CD14-positive monocyte (primary cell): ENCODE measurements around the gene HEATR1. TPM values are rescaled to one million over a fixed set of nuclear protein-coding genes. Genes with fewer than 3 reads are reported as not detected.

Experiments
- DNase-seq, 3 donors: peaks; one replicate each; pipeline ENCODE4 v3.0.0-alpha.2; 2011 to 2022
- H2AFZ ChIP-seq: 2 replicates; pipeline ENCODE4 v1.6.0; 2012; ENCODE audit warnings: mild to moderate bottlenecking, low read depth, low read length, inconsistent platforms; ENCODE audit not compliant: insufficient read depth, poor library complexity, severe bottlenecking
- H3K27ac ChIP-seq, 2 donors: 1 replicate in 1 of 2; 2 replicates in 1 of 2; pipeline ENCODE4 v1.5.1; 2012 to 2013; ENCODE audit warnings: low read length in 2 of 2, control low read depth in 1 of 2, inconsistent platforms in 1 of 2, low read depth in 1 of 2, mild to moderate bottlenecking in 1 of 2
- H3K27me3 ChIP-seq, 2 donors: one replicate each; pipeline versions ENCODE4 v1.6.0 to v1.6.1; 2011 to 2013; ENCODE audit warnings: low read length in 2 of 2; ENCODE audit not compliant: control insufficient read depth in 2 of 2, insufficient read depth in 2 of 2
- H3K36me3 ChIP-seq, 2 donors: replicated peaks in 1 of 2; 1 replicate in 1 of 2; 2 replicates in 1 of 2; pipeline versions ENCODE4 v1.5.1 to v1.6.1; 2012 to 2013; ENCODE audit warnings: low read length in 2 of 2, control low read depth in 1 of 2, inconsistent platforms in 1 of 2, mild to moderate bottlenecking in 1 of 2; ENCODE audit not compliant: insufficient read depth in 2 of 2, control insufficient read depth in 1 of 2
- H3K4me1 ChIP-seq, 2 donors: 1 replicate in 1 of 2; 2 replicates in 1 of 2; pipeline versions ENCODE4 v1.5.1 to v1.6.1; 2012 to 2013; ENCODE audit warnings: low read length in 2 of 2, control low read depth in 1 of 2, inconsistent platforms in 1 of 2, mild to moderate bottlenecking in 1 of 2, moderate library complexity in 1 of 2; ENCODE audit not compliant: insufficient read depth in 2 of 2, control insufficient read depth in 1 of 2
- H3K4me2 ChIP-seq: replicated peaks from 2 replicates; pipeline ENCODE3; 2012; ENCODE audit warnings: low read length, moderate library complexity, mild to moderate bottlenecking; ENCODE audit not compliant: poor library complexity, severe bottlenecking; ENCODE audit errors: extremely low read depth
- H3K4me3 ChIP-seq, 3 experiments: fragments of 200-600 bp in 1 of 3; sonication (generic) in 1 of 3; replicated peaks in 1 of 3; 1 replicate in 2 of 3; 2 replicates in 1 of 3; pipeline ENCODE4 v1.5.1; 2011 to 2013; ENCODE audit warnings: low read length in 3 of 3, mild to moderate bottlenecking in 3 of 3, control low read depth in 2 of 3, low read depth in 2 of 3, inconsistent platforms in 1 of 3, moderate library complexity in 1 of 3
- H3K79me2 ChIP-seq: 2 replicates; pipeline ENCODE4 v1.6.0; 2012; ENCODE audit warnings: mild to moderate bottlenecking, control low read depth, inconsistent platforms, low read length, moderate library complexity; ENCODE audit not compliant: insufficient read depth
- H3K9ac ChIP-seq: 2 replicates; pipeline ENCODE4 v1.6.0; 2017; ENCODE audit warnings: low read length, mild to moderate bottlenecking; ENCODE audit not compliant: insufficient read depth, poor library complexity, severe bottlenecking
- H3K9me3 ChIP-seq, 2 donors: replicated peaks in 1 of 2; 1 replicate in 1 of 2; 2 replicates in 1 of 2; pipeline versions ENCODE4 v1.5.1 to v1.6.1; 2012 to 2013; ENCODE audit warnings: low read length in 2 of 2, control low read depth in 1 of 2; ENCODE audit not compliant: control insufficient read depth in 1 of 2, insufficient read depth in 1 of 2
- H4K20me1 ChIP-seq: 2 replicates; pipeline ENCODE4 v1.6.0; 2012; ENCODE audit warnings: mild to moderate bottlenecking, low read length, control low read depth, moderate library complexity; ENCODE audit not compliant: insufficient read depth
- H3K27ac Mint-ChIP-seq, 7 donors: one replicate each; pipeline ENCODE4 v1.8.0; 2020; ENCODE audit warnings: mild to moderate bottlenecking in 7 of 7, mixed read lengths in 7 of 7, moderate library complexity in 6 of 7, inconsistent platforms in 2 of 7
- H3K27me3 Mint-ChIP-seq, 3 donors: one replicate each; pipeline ENCODE4 v1.8.0; 2021 to 2022; ENCODE audit warnings: low read depth in 3 of 3, mild to moderate bottlenecking in 3 of 3, mixed read lengths in 3 of 3, moderate library complexity in 3 of 3, inconsistent platforms in 1 of 3
- H3K36me3 Mint-ChIP-seq, 2 donors: one replicate each; pipeline ENCODE4 v1.8.0; 2020; ENCODE audit warnings: mixed read lengths in 2 of 2, inconsistent platforms in 1 of 2, mild to moderate bottlenecking in 1 of 2
- H3K4me1 Mint-ChIP-seq: one replicate; pipeline ENCODE4 v1.8.0; 2020; ENCODE audit warnings: mild to moderate bottlenecking, mixed read lengths
- H3K4me3 Mint-ChIP-seq, 2 donors: one replicate each; pipeline ENCODE4 v1.8.0; 2020; ENCODE audit warnings: mild to moderate bottlenecking in 2 of 2, mixed read lengths in 2 of 2, moderate library complexity in 1 of 2
- H3K9me3 Mint-ChIP-seq, 7 donors: one replicate each; pipeline ENCODE4 v1.8.0; 2020 to 2022; ENCODE audit warnings: mixed read lengths in 7 of 7, mild to moderate bottlenecking in 6 of 7, moderate library complexity in 6 of 7, inconsistent platforms in 2 of 7
- CTCF ChIP-seq: fragments of 200-600 bp; IDR thresholded peaks from one replicate; pipeline ENCODE4 v1.8.0; 2022; ENCODE audit warnings: antibody characterized with exemption, mild to moderate bottlenecking
- WGBS: methylation state at CpG from one replicate; pipeline ENCODE4 v1.1.5; 2013; ENCODE audit warnings: missing lambda C conversion rate; ENCODE audit not compliant: insufficient coverage; 5-methylcytosine and 5-hydroxymethylcytosine counted together
- intact Hi-C, 2 donors: fragments of 100-400 bp; cut with micrococcal nuclease; formaldehyde crosslinking; loops; one replicate each; pipeline versions ENCODE4 v1.15.0 to v1.15.1; 2023
- polyA plus RNA-seq, 3 donors: library from polyadenylated mRNA; depleted of rRNA in 1 of 3; unstranded in 2 of 3; stranded (reverse) in 1 of 3; fragments of 300-500 nt in 2 of 3; fragments of >200 nt in 1 of 3; fragmentation: Illumina TruSeq in 2 of 3; gene quantifications; 1 replicate in 2 of 3; 2 replicates in 1 of 3; pipeline ENCODE4 v1.2.3, GENCODE V29; 2012 to 2021

HEATR1 gene
- polyA plus RNA-seq, 3 donors = 2.8 to 4.2 (median 3.7) TPM

- H3K9me3 ChIP-seq = no peaks in the 10 kb centered on the region
- Mint-ChIP-seq H3K27ac (no peak overlapping the region), H3K4me1 (no peaks in the 10 kb centered on the region), H3K4me3 (no peak overlapping the region), H3K27me3 (peaks cover 1 to 5% (median 3%) of the 10 kb centered on the region in 3 donors), H3K36me3 (no peaks in the 10 kb centered on the region), H3K9me3 (peaks cover 0 to 2% (median 0%) of the 10 kb centered on the region in 7 donors)
- no peak overlapping the region for H2AFZ ChIP-seq
- H3K36me3 ChIP-seq = no peaks in the 10 kb centered on the region
- no peaks in the 10 kb centered on the region for H3K27me3 ChIP-seq
- no peak for TF ChIP-seq CTCF
- H3K4me1 ChIP-seq = no peaks in the 10 kb centered on the region
- intact Hi-C loops = no loop called here
- DNase-seq = no peak
- H3K4me3 ChIP-seq = no peak overlapping the region
- no peaks in the 10 kb centered on the region for H4K20me1 ChIP-seq
- 95% methylated on average over 3 of the region's 4 CpGs for WGBS
- no peaks in the 10 kb centered on the region for H3K79me2 ChIP-seq
- H3K9ac ChIP-seq = no peak overlapping the region
- no peak overlapping the region for H3K27ac ChIP-seq
- H3K4me2 ChIP-seq = no peak overlapping the region
Observed at GRCh38 chr1:236642763-236643162, 38.4 kb upstream of the HEATR1 start.

GRCh38 chr1:236639686-236640085 is 35.4 kb upstream of the HEATR1 start:
- Mint-ChIP-seq H3K27me3 (peaks cover 1 to 5% (median 2%) of the 10 kb centered on the region in 3 donors), H3K4me3 (no peak overlapping the region), H3K4me1 (no peaks in the 10 kb centered on the region), H3K36me3 (no peaks in the 10 kb centered on the region), H3K9me3 (peaks cover 0 to 2% (median 0%) of the 10 kb centered on the region in 7 donors), H3K27ac (no peak overlapping the region)
- Histone ChIP-seq H3K9me3 (no peaks in the 10 kb centered on the region), H3K27ac (no peak overlapping the region), H3K4me3 (no peak overlapping the region), H3K4me1 (no peaks in the 10 kb centered on the region), H3K9ac (no peak overlapping the region), H3K27me3 (no peaks in the 10 kb centered on the region), H3K79me2 (no peaks in the 10 kb centered on the region), H3K36me3 (no peaks in the 10 kb centered on the region), H4K20me1 (no peaks in the 10 kb centered on the region), H2AFZ (no peak overlapping the region), H3K4me2 (no peak overlapping the region)
- no peak for TF ChIP-seq CTCF
- intact Hi-C loops = no loop called here
- WGBS = 93% methylated on average over 3 of the region's 4 CpGs
- DNase-seq = no peak
